Tibial nerve (tissue), 4 donors: Measurements from ENCODE around the gene TH.

Experiments used
- EP300 ChIP-seq, 2 donors: sonication (generic); formaldehyde crosslinking; IDR thresholded peaks; one replicate each; pipeline ENCODE4 v1.6.1; 2017; ENCODE audit warnings: antibody characterized with exemption in 2 of 2, mild to moderate bottlenecking in 1 of 2
- TF ChIP-seq, protein P1 (sequence below), 5 experiments: fragments of 200-600 bp in 3 of 5; fragments of 450-650 bp in 2 of 5; sonication (generic) in 3 of 5; IDR thresholded peaks; one replicate each; pipeline ENCODE4 v1.5.1; 2016 to 2019; ENCODE audit warnings: antibody characterized with exemption in 5 of 5, mild to moderate bottlenecking in 3 of 5, moderate library complexity in 2 of 5

DNA sequence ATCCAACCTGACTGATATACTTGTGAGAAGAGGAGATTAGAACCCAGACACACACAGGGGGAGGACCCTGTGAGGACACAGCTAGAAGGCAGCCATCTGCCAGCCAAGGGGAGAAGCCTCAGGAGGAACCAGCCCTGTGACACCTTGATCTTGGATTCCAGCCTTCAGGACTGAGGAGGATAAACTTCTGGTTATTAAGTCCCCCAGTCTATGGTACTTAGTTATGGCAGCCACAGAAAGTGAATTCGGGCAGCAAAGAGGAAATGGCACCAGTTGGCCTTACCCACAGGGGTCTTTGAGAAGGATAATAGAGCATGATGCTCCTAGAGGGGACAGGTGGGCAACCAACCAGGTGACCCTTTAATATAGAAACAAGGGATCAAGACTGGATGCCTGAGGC lies 49.4 kb upstream of the TH start:
- TF ChIP-seq, protein P1, sequence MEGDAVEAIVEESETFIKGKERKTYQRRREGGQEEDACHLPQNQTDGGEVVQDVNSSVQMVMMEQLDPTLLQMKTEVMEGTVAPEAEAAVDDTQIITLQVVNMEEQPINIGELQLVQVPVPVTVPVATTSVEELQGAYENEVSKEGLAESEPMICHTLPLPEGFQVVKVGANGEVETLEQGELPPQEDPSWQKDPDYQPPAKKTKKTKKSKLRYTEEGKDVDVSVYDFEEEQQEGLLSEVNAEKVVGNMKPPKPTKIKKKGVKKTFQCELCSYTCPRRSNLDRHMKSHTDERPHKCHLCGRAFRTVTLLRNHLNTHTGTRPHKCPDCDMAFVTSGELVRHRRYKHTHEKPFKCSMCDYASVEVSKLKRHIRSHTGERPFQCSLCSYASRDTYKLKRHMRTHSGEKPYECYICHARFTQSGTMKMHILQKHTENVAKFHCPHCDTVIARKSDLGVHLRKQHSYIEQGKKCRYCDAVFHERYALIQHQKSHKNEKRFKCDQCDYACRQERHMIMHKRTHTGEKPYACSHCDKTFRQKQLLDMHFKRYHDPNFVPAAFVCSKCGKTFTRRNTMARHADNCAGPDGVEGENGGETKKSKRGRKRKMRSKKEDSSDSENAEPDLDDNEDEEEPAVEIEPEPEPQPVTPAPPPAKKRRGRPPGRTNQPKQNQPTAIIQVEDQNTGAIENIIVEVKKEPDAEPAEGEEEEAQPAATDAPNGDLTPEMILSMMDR (IDR thresholded peaks at IDR 0.05) = no peak
- TF ChIP-seq EP300 (IDR thresholded peaks at IDR 0.05) = no peak
